ENCODE data around the gene PPFIBP1.

- TF ChIP-seq CTCF (IDR thresholded peaks at IDR 0.05; ENCODE audit: poor library complexity) (no peak), EZH2 (IDR thresholded peaks at IDR 0.05; ENCODE audit: borderline replicate concordance) (no peak)
Observed at GRCh38 chr12:27498761-27499160, 25.2 kb upstream of the PPFIBP1 start.

All from hepatocyte (in vitro differentiated cells).